GM12864 (cell line): Measurements from ENCODE around the gene EPC1.

Experiments
- DNase-seq: peaks from one replicate; pipeline ENCODE4 v3.0.0-alpha.2; 2011; ENCODE audit warnings: low read depth
- H3K4me3 ChIP-seq: 2 replicates; pipeline ENCODE4 v1.5.1; 2011; ENCODE audit warnings: mild to moderate bottlenecking, low read depth, low read length, control low read depth
- TF ChIP-seq, protein P1 (sequence below): IDR thresholded peaks from 2 replicates; pipeline ENCODE4 v1.5.1; 2011; ENCODE audit warnings: low read depth, mild to moderate bottlenecking, moderate library complexity, low read length, control low read depth, inconsistent platforms; ENCODE audit errors: missing control alignments

The EPC1 gene

DNA sequence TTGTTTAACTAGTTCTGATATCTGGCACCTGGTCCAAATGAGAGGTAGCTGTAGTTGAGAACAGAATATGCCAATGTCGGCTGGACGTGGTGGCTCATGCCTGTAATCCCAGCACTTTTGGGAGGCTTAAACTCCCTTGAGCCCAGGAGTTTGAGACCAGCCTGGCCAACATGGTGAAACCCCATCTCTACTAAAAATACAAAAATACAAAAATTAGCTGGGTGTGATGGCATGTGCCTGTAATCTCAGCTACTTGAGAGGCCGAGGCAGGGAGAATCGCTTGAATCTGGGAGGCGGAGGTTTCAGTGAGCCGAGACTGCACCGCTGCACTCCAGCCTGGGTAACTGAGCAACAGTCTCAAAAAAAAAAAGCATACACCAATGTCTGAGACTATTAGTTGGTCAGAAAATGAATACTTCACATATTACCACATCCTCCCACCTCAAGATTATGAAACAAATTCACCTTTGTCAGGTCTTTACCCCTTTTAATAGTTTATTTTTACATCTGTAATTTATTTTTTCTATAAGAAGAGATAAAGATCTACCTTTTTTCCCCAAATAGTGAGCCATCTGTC, 38.8 kb downstream of the EPC1 start:
- no peak for DNase-seq
- H3K4me3 ChIP-seq: no peak overlapping the region
- TF ChIP-seq, protein P1, sequence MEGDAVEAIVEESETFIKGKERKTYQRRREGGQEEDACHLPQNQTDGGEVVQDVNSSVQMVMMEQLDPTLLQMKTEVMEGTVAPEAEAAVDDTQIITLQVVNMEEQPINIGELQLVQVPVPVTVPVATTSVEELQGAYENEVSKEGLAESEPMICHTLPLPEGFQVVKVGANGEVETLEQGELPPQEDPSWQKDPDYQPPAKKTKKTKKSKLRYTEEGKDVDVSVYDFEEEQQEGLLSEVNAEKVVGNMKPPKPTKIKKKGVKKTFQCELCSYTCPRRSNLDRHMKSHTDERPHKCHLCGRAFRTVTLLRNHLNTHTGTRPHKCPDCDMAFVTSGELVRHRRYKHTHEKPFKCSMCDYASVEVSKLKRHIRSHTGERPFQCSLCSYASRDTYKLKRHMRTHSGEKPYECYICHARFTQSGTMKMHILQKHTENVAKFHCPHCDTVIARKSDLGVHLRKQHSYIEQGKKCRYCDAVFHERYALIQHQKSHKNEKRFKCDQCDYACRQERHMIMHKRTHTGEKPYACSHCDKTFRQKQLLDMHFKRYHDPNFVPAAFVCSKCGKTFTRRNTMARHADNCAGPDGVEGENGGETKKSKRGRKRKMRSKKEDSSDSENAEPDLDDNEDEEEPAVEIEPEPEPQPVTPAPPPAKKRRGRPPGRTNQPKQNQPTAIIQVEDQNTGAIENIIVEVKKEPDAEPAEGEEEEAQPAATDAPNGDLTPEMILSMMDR: no peak

- no peak for DNase-seq
- TF ChIP-seq, protein P1: no peak
- no peak overlapping the region for H3K4me3 ChIP-seq
Observed at GRCh38 chr10:32307609-32308008, 39.3 kb downstream of the EPC1 start.

- TF ChIP-seq, protein P1: no peak
- DNase-seq: no peak
- H3K4me3 ChIP-seq: no peak overlapping the region
Observed at GRCh38 chr10:32299354-32299980, 47.5 kb downstream of the EPC1 start.

DNA sequence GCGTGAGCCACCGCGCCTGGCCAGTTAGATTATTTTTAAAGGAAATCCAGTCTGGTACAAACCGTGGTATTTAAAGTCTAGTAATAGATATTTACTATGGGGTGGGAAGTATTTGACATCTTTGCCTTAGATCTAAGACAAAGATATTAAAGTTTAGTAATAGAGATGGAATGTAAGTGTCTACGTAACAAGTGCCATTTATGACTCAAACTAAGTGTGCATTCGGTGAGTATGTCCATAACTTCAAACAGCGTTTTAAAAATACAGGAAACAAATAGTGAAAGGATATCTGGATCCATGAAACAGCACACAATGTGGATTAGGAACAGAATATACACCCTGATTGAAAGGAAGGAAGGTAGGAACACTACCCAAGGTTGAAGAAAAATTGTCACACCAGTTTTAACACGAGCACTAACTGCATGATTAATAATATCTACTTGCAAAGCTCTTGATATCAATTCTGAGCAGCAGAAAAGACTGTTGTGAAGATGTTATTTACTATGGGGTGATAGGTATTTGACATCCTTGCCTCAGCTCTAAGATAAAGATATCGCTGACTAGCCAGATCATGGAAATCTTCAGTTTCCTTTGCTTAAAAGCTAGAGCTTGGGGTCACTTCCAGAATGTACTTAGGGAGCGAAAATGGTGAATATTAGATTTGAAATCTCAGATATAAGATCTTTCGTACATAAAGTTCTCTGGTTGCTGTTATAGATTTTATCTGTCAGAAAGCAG, 48.7 kb downstream of the EPC1 start:
- TF ChIP-seq, protein P1: no peak
- no peak overlapping the region for H3K4me3 ChIP-seq
- no peak for DNase-seq

DNA sequence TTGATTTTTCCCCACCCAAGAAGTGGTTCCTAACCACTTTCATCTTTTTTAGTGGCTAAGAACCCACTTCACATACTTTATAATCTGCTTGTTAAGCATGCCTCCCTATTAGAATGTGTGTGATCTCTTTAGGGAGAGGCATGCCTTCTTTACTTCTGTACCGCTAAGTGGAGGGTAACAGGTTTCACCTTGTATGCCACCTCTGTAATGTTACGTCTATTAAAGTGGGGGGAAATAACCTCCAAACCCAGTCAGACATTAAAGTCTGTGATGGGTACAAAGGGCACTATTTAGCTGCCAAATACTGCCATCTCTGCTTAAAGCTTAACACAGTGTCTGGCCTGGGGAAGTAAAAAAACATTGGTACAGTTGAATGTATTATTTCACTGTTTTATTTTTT, 51.9 kb downstream of the EPC1 start:
- H3K4me3 ChIP-seq: no peak overlapping the region
- no peak for DNase-seq
- TF ChIP-seq, protein P1: no peak

DNA sequence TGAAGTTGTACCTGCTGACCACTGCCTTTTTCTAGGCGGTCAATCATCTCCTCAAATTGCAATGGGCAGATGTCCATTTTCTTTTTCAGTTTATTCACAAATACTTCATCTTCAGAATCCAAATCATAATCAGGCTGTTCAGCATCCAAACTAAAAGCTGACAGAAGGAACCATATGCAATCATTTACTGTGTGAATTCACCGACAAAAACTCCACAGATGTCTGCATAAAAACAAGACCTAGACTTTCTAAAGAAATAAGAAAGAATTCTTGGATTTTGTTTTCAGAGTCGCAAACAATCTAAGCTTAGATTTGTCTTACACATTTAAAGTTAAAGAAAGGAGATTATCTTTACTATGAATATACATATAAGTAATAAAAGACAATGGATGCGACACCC, 53.4 kb downstream of the EPC1 start:
- H3K4me3 ChIP-seq: no peak overlapping the region
- DNase-seq: no peak
- TF ChIP-seq, protein P1: no peak
